ENCODE measurements around the gene NFIX.

The NFIX gene

DNA sequence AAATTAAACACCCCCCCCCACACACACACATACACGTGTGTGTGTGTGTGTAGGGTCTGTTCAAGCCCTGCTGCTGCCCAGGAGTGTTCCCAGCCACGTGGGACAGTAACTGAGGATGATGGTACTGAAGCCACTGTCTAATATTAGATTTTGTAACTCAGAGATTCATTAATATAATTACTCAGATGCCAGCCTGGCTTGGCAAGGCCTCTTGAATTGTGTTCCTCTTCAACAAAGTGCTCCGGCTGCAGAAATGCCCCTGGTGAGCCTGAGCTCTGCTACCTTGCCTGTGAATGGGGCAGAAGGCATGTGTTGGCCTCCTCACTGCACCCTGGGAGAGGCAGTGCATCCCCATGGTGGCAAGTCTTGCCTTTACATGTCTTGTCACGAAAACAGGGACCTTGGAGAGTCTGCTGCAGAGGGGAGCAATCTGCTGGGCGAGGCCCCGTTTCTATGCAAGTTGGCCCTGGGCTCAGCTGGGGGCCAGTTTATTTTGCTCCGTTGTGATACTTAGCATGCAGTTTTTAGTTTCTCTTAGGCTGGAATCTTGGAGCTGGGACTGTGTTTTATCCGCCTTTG is 44.0 kb downstream of the NFIX start:
- no peak for DNase-seq

DNA sequence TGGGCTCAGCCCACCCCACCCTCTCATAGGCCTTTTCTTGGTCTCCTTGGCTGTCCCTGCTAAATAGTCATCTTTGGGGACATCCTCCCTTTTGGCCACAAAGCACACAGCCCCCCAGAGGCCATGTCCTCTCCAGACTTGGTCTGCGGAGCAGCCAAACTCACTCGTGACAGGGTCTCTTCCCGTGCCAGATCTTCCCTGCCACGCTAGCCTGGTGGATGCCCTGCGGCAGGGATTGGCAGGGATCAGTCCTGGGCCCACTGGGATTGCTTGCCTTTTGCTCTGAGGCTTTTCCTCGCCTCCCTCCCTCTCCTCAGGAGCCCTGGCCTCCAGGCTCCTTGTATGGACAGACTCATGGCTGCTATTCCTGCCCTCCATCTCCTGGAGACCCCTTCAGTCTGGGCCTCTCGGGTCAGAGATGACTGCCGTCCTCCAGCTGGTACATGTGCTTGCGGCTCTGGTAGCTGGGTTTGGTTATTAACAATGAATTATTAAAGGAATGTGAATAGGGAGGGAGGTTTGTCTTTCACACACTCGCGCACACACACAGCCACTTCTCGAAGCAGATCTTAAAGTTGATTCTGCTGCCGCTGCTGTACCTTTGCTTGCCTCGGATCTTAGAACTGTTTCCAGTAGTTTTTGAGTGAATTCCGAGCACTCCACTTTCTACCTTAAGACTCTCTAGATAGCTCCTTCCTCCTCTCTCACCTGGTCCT is 45.1 kb downstream of the NFIX start:
- DNase-seq: no peak

- DNase-seq: no peak
Observed at GRCh38 chr19:13040948-13041292, 45.6 kb downstream of the NFIX start.

DNA sequence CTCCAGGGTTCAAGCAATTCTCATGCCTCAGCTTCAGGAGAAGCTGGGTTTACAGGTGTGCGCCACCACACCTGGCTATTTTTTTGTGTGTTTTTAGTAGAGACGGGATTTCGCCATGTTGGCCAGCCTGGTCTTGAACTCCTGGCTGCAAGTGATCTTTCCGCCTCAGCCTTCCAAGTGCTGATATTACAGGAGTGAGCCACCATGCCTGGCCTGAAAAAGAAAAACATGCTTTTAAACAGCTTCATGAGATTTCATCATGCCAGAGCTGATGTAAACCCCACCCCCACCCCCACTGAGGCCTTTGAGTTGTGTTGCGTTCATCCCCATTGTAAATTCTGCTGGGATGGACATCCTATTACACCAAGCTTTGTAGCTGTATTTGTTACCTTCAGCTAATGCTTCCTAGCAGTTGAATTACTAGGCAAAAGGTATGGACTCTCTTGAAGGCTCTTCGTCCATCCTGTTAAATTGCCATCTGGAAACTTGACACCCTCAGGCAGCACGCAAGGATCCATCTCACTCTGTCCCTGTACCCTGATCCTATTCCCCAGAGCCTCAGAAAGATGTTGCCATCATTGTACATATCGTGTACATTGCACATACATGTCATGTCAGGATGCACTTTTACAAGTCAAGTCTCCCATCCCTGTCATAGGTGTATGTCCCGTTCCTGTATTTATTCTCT is 47.3 kb downstream of the NFIX start:
- peak; percentile 31 for DNase-seq

GRCh38 chr19:13043285-13043684 is 48.0 kb downstream of the NFIX start:
- DNase-seq: peak; percentile 94

DNA sequence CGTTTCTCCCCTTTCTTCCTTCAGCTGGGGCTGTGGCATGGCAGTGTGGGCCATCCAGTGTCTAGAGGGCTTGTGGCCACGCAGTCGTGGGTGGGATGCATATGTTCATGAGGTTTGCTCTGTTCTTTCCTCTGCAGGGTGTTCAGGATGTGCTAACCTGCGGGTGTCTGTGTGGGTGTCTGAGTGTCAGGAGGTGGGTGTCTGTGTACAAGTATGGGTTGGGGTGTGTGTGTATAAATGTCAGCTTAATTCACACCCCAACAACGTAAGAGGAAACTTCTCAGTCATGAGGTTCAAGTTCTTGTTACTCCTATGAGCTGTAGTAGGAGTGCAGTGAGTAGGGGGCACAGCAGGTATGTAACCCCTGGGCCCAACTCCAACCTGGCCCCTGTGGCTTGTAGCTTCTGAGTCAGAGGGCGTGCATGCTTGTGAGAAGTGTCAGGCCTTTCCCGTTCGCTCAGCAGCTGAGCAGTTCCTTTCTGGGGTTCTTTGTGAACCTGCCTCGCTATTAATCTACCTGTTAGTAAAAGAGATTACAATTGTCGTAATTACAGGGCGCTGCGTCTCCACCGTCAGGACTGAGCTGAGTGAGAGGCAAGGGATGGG is 49.1 kb downstream of the NFIX start:
- no peak for DNase-seq

- DNase-seq: no peak
Observed at GRCh38 chr19:13045812-13046211, 50.5 kb downstream of the NFIX start.

GRCh38 chr19:13047374-13047773 is 52.1 kb downstream of the NFIX start:
- DNase-seq: no peak

DNA sequence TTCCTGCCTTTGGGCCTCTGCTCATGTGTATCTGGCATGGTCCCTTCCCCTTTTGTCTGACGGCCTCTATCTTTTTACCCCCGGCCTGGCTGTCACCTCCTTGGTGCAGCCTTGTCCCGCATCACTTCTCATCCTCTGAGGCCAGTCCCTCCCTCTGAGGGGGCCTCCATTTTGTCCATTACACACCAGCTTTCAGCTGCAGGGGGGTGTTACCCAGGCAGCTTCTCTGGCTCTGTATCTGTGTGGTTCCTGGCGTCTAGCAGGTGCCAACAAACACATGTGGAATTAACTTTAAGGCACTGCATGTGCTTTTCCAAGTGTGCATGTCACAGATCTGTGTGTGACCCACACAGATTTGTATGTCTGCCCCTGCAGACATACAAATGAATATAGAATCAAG is 55.0 kb downstream of the NFIX start:
- no peak for DNase-seq

- peak; percentile 90 for DNase-seq
Observed at GRCh38 chr19:13051557-13052165, 56.4 kb downstream of the NFIX start.

GRCh38 chr19:13052447-13053175 is 57.3 kb downstream of the NFIX start:
- DNase-seq: no peak

- DNase-seq: no peak
Observed at GRCh38 chr19:13053238-13053637, 58.0 kb downstream of the NFIX start.

GRCh38 chr19:13053761-13054625 is 58.7 kb downstream of the NFIX start:
- DNase-seq: no peak

DNA sequence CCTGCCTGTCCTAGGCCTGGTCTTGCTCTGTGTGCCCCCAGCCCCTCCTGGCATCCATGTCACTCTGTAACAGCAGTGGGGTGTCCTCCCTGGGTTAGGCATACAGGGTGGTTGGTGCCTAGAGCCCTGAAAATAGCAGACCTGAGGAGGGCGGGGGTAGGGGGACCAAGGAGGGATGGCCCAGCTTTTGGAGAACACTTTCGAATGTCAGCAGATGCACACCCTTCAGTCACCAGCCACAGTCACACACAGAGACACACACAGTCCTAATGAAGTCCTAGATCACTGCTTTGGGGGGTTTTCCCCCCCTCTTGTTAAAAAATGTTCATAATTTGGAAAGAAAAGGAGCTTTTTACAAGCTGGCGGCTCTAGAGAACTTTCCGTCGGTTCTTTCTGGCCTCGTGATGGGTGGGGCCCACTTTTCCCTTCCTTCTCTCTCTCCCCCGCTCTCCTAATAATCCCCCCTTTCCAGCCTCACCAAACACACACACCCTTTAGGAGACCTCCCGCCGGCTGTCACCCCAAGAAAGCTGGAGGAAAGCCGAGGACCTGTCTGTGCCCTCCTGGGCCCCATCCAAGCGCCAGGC is 59.4 kb downstream of the NFIX start:
- DNase-seq: no peak

GRCh38 chr19:13055213-13056051 is 60.2 kb downstream of the NFIX start:
- peak; percentile 24 for DNase-seq

DNA sequence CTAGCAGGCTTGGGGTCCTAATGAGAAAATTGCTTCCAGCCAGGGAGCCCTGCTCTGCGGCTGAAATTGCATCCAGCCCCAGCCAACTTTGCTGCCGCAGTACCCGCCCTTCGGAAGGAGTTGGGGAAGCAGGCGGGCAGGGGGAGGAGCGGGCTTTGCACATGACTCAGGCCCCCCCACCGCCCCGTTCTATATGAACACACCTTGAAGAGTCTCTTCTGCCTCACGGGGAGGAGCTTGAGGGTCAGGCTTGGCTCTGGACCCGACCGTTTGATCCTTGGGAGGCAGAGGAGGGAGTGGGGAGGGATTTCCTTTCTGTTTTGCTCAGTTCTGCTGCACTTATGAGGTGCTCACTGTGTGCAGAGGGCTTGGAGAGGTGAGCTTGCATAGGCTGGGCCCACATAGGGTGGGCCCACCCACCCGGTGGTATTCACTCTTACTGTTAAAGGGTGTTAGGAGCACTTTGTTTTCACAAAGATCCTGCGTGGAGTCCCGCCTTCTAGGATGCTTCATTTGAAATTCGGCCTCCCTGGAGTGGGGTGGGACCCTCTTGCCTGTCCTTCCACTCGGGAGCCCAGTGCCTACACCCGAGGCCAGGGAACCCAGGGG is 60.9 kb downstream of the NFIX start:
- DNase-seq: peak; percentile 96

DNA sequence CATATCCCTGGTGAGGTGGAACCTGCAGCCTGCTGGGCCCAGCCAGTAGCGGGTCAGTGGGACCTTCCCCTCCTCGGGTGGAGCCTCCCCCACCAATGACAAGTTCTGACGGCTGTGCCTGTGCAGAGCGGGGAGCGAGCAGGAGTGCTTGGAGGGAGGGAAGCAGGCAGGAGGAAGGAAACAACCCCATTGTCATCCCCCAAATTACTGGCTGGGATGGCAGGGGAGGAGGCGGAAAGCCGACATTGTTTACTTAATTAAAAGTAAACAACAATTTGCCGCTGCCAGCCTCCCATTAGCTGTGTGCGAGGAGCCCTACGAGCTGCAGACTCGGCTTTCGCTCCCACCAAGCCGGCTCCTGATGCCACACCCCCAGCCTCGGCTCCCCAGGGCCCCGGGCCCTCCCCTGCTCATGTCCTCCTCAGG is 61.9 kb downstream of the NFIX start:
- DNase-seq: peak; percentile 34

DNA sequence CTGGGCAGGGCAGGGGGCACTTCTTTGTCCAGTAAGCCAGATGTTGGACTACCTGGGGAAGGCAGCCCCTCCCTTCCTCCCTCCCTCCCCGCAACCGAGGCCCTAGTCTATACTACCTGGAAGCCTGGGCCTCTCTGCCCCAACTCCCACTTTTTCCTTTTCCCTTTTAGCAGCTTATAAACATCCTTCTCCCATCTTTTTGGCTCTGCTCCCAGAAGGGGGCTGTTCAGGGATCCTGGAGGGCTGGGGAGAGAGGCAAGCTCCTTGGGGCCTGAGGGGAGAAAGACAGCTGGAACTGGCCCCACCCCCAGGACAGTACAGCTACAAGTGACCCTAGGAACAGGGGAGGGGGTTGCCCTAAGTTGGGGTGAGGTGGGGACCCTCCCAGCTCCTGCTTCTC is 62.5 kb downstream of the NFIX start:
- peak; percentile 67 for DNase-seq

GRCh38 chr19:13058951-13059660 is 63.8 kb downstream of the NFIX start:
- no peak for DNase-seq

Data from DMS79 (cell line).